RWPE2 (cell line): ENCODE data around the gene IGF2R.
"Not testable (repeated sequence)": the region's sequence is repeated elsewhere in the genome, so short reads cannot be mapped to it uniquely, and the experiment has no call there.

Experiments used
- ATAC-seq: fragments of 200-7000 bp; cut with Tn5 transposase; 3 replicates; pipeline ENCODE4 v1.9.1; 2021; ENCODE audit warnings: low read depth
- DNase-seq: peaks from one replicate; pipeline ENCODE4 v3.0.0-alpha.2; 2020; ENCODE audit warnings: low spot score
- H3K27ac ChIP-seq: fragments of 450-650 bp; 2 replicates; pipeline ENCODE4 v1.5.1; 2017; ENCODE audit warnings: mild to moderate bottlenecking; ENCODE audit not compliant: poor library complexity, severe bottlenecking
- H3K27me3 ChIP-seq: fragments of 250-450 bp; sonication (Bioruptor Pico); 2 replicates; pipeline ENCODE4 v1.5.1; 2021; ENCODE audit warnings: mild to moderate bottlenecking, moderate library complexity; ENCODE audit not compliant: insufficient read depth, poor library complexity, severe bottlenecking
- H3K36me3 ChIP-seq: fragments of 250-450 bp; sonication (Bioruptor Pico); 2 replicates; pipeline ENCODE4 v1.5.1; 2020; ENCODE audit warnings: low read depth, mild to moderate bottlenecking, moderate library complexity
- H3K4me1 ChIP-seq: fragments of 250-450 bp; sonication (Bioruptor Pico); 2 replicates; pipeline ENCODE4 v1.5.1; 2021; ENCODE audit warnings: mild to moderate bottlenecking, moderate library complexity; ENCODE audit not compliant: insufficient read depth, poor library complexity, severe bottlenecking
- H3K4me3 ChIP-seq: fragments of 250-450 bp; sonication (Bioruptor Pico); 2 replicates; pipeline ENCODE4 v1.5.1; 2021; ENCODE audit warnings: mild to moderate bottlenecking, moderate library complexity; ENCODE audit not compliant: severe bottlenecking
- H3K9me3 ChIP-seq: fragments of 250-450 bp; sonication (Bioruptor Pico); 2 replicates; pipeline ENCODE4 v1.5.1; 2021; ENCODE audit warnings: mild to moderate bottlenecking, moderate library complexity; ENCODE audit not compliant: severe bottlenecking
- CTCF ChIP-seq: fragments of 450-650 bp; IDR thresholded peaks from one replicate; pipeline ENCODE4 v1.5.1; 2017; ENCODE audit warnings: mild to moderate bottlenecking, moderate library complexity; ENCODE audit not compliant: poor library complexity, severe bottlenecking

IGF2R gene

GRCh38 chr6:160131636-160132296 lies 162.9 kb downstream of the IGF2R start:
- DNase-seq (no peak), ATAC-seq (no peak)
- H3K4me1 ChIP-seq: no peaks in the 10 kb centered on the region
- no peak overlapping the region for H3K4me3 ChIP-seq
- H3K9me3 ChIP-seq: no peaks in the 10 kb centered on the region
- TF ChIP-seq CTCF: no peak
- H3K27me3 ChIP-seq: no peaks in the 10 kb centered on the region
- H3K27ac ChIP-seq: no peak overlapping the region
- no peaks in the 10 kb centered on the region for H3K36me3 ChIP-seq

GRCh38 chr6:160132297-160132637 lies 163.4 kb downstream of the IGF2R start:
- Histone ChIP-seq H3K36me3 (no peaks in the 10 kb centered on the region), H3K4me3 (no peak overlapping the region), H3K27ac (no peak overlapping the region), H3K27me3 (no peaks in the 10 kb centered on the region), H3K9me3 (no peaks in the 10 kb centered on the region), H3K4me1 (no peaks in the 10 kb centered on the region)
- ATAC-seq: no peak
- DNase-seq: no peak
- no peak for TF ChIP-seq CTCF

- H3K27me3 ChIP-seq: no peaks in the 10 kb centered on the region
- ATAC-seq (peak; percentile 63), DNase-seq (no peak)
- no peaks in the 10 kb centered on the region for H3K36me3 ChIP-seq
- H3K27ac ChIP-seq: no peak overlapping the region
- no peak overlapping the region for H3K4me3 ChIP-seq
- TF ChIP-seq CTCF: no peak
- no peaks in the 10 kb centered on the region for H3K9me3 ChIP-seq
- no peaks in the 10 kb centered on the region for H3K4me1 ChIP-seq
Measured at GRCh38 chr6:160132776-160133338, 164.0 kb downstream of the IGF2R start.

- H3K9me3 ChIP-seq: no peaks in the 10 kb centered on the region
- no peak overlapping the region for H3K27ac ChIP-seq
- H3K4me3 ChIP-seq: no peak overlapping the region
- ATAC-seq (no peak), DNase-seq (no peak)
- no peak for TF ChIP-seq CTCF
- peaks cover 5% of the 10 kb centered on the region for H3K4me1 ChIP-seq
- no peaks in the 10 kb centered on the region for H3K27me3 ChIP-seq
- H3K36me3 ChIP-seq: no peaks in the 10 kb centered on the region
Measured at GRCh38 chr6:160133441-160134336, 164.8 kb downstream of the IGF2R start.

GRCh38 chr6:160134337-160134751 lies 165.5 kb downstream of the IGF2R start:
- H3K4me3 ChIP-seq, H3K27me3 ChIP-seq, H3K27ac ChIP-seq, ATAC-seq, DNase-seq, H3K36me3 ChIP-seq, H3K9me3 ChIP-seq: not testable (repeated sequence)
- peaks cover 11% of the 10 kb centered on the region for H3K4me1 ChIP-seq
